DND-41 (cell line): ENCODE measurements around the gene ASPSCR1.
A peak's percentile ranks its signal among the peaks of the same experiment; 100 is the strongest.
"Not testable (repeated sequence)": the region's sequence is repeated elsewhere in the genome, so short reads cannot be mapped to it uniquely, and the experiment has no call there.

Source experiments
- ATAC-seq: fragments of 200-7000 bp; cut with Tn5 transposase; 3 replicates; pipeline ENCODE4 v1.9.1; 2021; ENCODE audit warnings: low read depth; ENCODE audit not compliant: insufficient read depth
- DNase-seq: peaks from one replicate; pipeline ENCODE4 v3.0.0-alpha.2; 2020
- H2AFZ ChIP-seq: 2 replicates; pipeline ENCODE4 v1.6.0; 2012; ENCODE audit warnings: low read depth, low read length
- H3K27ac ChIP-seq: 2 replicates; pipeline ENCODE4 v1.5.1; 2012; ENCODE audit warnings: low read length, inconsistent platforms
- H3K27me3 ChIP-seq: fragments of 200-600 bp; sonication (generic); 2 replicates; pipeline ENCODE4 v1.6.0; 2012; ENCODE audit warnings: low read length, mild to moderate bottlenecking, inconsistent platforms; ENCODE audit not compliant: insufficient read depth, poor library complexity
- H3K36me3 ChIP-seq: 2 replicates; pipeline ENCODE4 v1.5.1; 2012; ENCODE audit warnings: low read length, inconsistent platforms; ENCODE audit not compliant: insufficient read depth
- H3K4me1 ChIP-seq: 2 replicates; pipeline ENCODE4 v1.5.1; 2012; ENCODE audit warnings: mild to moderate bottlenecking, low read length; ENCODE audit not compliant: insufficient read depth
- H3K4me2 ChIP-seq: 2 replicates; pipeline ENCODE4 v1.6.0; 2012; ENCODE audit warnings: mild to moderate bottlenecking, moderate library complexity, low read length, inconsistent platforms; ENCODE audit not compliant: insufficient read depth
- H3K4me3 ChIP-seq, 2 experiments: fragments of 200-600 bp in 1 of 2; shearing (Covaris generic) in 1 of 2; 2 replicates each; pipeline ENCODE4 v1.5.1; 2012 to 2016; ENCODE audit warnings: inconsistent platforms in 2 of 2, low read length in 2 of 2, mild to moderate bottlenecking in 2 of 2, low read depth in 1 of 2, moderate library complexity in 1 of 2
- H3K79me2 ChIP-seq: 2 replicates; pipeline ENCODE4 v1.6.0; 2012; ENCODE audit warnings: low read length, inconsistent platforms; ENCODE audit not compliant: insufficient read depth
- H3K9ac ChIP-seq: 2 replicates; pipeline ENCODE4 v1.6.0; 2012; ENCODE audit warnings: low read depth, mild to moderate bottlenecking, inconsistent platforms, low read length, moderate library complexity
- H3K9me3 ChIP-seq: 2 replicates; pipeline ENCODE4 v1.5.1; 2012; ENCODE audit warnings: low read length, moderate library complexity, mild to moderate bottlenecking, inconsistent platforms; ENCODE audit not compliant: insufficient read depth, severe bottlenecking
- H4K20me1 ChIP-seq: 2 replicates; pipeline ENCODE4 v1.6.0; 2012; ENCODE audit warnings: low read length; ENCODE audit not compliant: insufficient read depth
- CTCF ChIP-seq: IDR thresholded peaks from 2 replicates; pipeline ENCODE4 v1.5.1; 2012; ENCODE audit warnings: borderline replicate concordance, low read length, moderate library complexity, mild to moderate bottlenecking; ENCODE audit not compliant: poor library complexity, severe bottlenecking; ENCODE audit errors: extremely low read depth
- EZH2 ChIP-seq: IDR thresholded peaks from 3 replicates; pipeline ENCODE4 v1.6.1; 2012; ENCODE audit warnings: borderline replicate concordance, low read depth, mild to moderate bottlenecking, moderate library complexity, low read length, inconsistent platforms; ENCODE audit not compliant: severe bottlenecking

The ASPSCR1 gene

DNA sequence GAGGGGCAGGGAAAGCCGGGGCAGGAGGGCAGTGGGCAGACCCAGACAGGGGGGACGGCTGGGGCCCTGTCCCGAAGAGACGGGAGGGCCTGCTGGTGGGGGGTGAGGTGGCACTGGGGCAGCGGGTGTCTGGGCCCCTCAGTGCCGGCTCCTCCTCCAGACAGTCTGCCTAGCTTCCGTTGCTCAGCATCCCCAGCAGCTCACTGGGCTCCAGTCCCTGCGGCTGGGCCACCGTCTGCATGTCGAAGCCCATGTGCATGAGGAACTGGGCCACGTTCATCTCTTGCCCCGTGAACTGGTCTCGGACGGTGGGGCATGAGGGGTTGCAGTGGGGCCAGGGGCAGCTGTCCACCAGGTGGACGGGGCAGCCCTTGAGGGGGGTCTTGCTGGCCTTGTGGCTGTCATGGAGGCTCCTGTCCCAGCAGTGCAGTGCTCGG lies 24.6 kb upstream of the ASPSCR1 start:
- no peaks in the 10 kb centered on the region for H3K79me2 ChIP-seq
- ATAC-seq (no peak), DNase-seq (no peak)
- H3K4me2 ChIP-seq, result no peak overlapping the region
- no peaks in the 10 kb centered on the region for H3K9me3 ChIP-seq
- no peak overlapping the region for H3K27ac ChIP-seq
- H4K20me1 ChIP-seq, result no peaks in the 10 kb centered on the region
- H3K9ac ChIP-seq, result no peak overlapping the region
- H3K36me3 ChIP-seq, result no peaks in the 10 kb centered on the region
- H3K27me3 ChIP-seq, result no peaks in the 10 kb centered on the region
- H3K4me3 ChIP-seq, result no peak overlapping the region
- TF ChIP-seq CTCF, result no peak
- no peak for TF ChIP-seq EZH2
- peaks cover 9% of the 10 kb centered on the region for H3K4me1 ChIP-seq
- peak overlapping the region; percentile 26; the same call in 1 of the 2 replicates for H2AFZ ChIP-seq

GRCh38 chr17:81953443-81953842 lies 24.0 kb upstream of the ASPSCR1 start:
- ATAC-seq, H3K4me2 ChIP-seq, H4K20me1 ChIP-seq, H3K9me3 ChIP-seq, H3K4me1 ChIP-seq, H3K36me3 ChIP-seq, H3K9ac ChIP-seq, H3K27me3 ChIP-seq, H3K27ac ChIP-seq, H3K4me3 ChIP-seq, DNase-seq, H3K79me2 ChIP-seq, H2AFZ ChIP-seq: not testable (repeated sequence)

GRCh38 chr17:81954131-81955057 lies 23.0 kb upstream of the ASPSCR1 start:
- Histone ChIP-seq H3K27me3 (peaks cover 12% of the 10 kb centered on the region), H4K20me1 (no peaks in the 10 kb centered on the region), H3K36me3 (no peaks in the 10 kb centered on the region), H3K4me1 (peaks cover 9% of the 10 kb centered on the region), H3K4me3 (no peak overlapping the region), H3K79me2 (no peaks in the 10 kb centered on the region), H3K9me3 (no peaks in the 10 kb centered on the region), H3K27ac (no peak overlapping the region), H3K4me2 (no peak overlapping the region), H3K9ac (no peak overlapping the region), H2AFZ (no peak overlapping the region)
- ATAC-seq (no peak), DNase-seq (no peak)
- TF ChIP-seq CTCF, result no peak
- TF ChIP-seq EZH2, result no peak

DNA sequence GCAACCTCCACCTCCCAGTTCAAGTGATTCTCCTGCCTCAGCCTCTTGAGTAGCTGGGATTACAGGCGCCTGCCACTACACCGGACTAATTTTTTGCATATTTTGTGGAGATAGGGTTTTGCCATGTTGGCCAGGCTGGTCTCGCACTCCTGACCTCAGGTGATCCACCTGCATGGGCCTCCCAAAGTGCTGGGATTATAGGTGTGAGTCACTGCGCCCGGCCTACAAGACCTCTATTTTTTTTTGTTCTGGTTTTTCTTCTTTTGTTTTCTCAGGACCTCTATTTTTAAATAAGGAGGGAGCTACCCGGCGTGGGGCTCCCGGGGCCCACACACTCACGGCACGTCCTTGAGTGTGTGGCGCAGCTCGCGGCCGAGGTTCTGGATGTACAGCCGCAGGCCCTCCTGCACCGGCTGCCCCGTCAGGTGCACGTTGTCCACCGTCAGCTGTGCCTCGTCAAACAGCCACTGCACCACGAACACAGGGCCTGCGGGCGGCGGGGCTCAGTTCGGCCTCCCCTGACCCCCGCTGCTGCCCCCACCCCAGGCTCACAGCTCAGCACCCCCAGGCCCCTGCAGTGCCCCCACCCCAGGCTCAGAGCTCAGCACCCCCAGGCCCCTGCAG lies 22.3 kb upstream of the ASPSCR1 start:
- Histone ChIP-seq H3K4me2 (no peak overlapping the region), H3K79me2 (no peaks in the 10 kb centered on the region), H3K27me3 (peaks cover 15% of the 10 kb centered on the region), H4K20me1 (no peaks in the 10 kb centered on the region), H3K4me3 (no peak overlapping the region), H3K27ac (no peak overlapping the region), H3K9ac (no peak overlapping the region), H3K36me3 (no peaks in the 10 kb centered on the region), H3K4me1 (peaks cover 15% of the 10 kb centered on the region), H2AFZ (no peak overlapping the region), H3K9me3 (no peaks in the 10 kb centered on the region)
- no peak for DNase-seq
- TF ChIP-seq CTCF (no peak), EZH2 (no peak)
- no peak for ATAC-seq
